ENCODE measurements around the gene KANSL1.

KANSL1 gene

GRCh38 chr17:46000292-46000691 is 192.9 kb downstream of the KANSL1 start:
- no peak for DNase-seq (ENCODE audit: low read depth)

- no peak for DNase-seq (ENCODE audit: low read depth)
Observed at GRCh38 chr17:45999900-46000290, 193.3 kb downstream of the KANSL1 start.

GRCh38 chr17:45998987-45999899 is 194.0 kb downstream of the KANSL1 start, which contains the start of gene STH:
Gene STH, plus strand, starts transcription at chr17:45999250. Its CDS starts 30 bp downstream, at chr17:45999280.
- no peak for DNase-seq (ENCODE audit: low read depth)

GRCh38 chr17:45997624-45998023 is 195.6 kb downstream of the KANSL1 start:
- DNase-seq (ENCODE audit: low read depth), result no peak

GRCh38 chr17:45997166-45997565 is 196.1 kb downstream of the KANSL1 start:
- DNase-seq (ENCODE audit: low read depth), result no peak

GRCh38 chr17:45996282-45996937 is 196.8 kb downstream of the KANSL1 start:
- DNase-seq (ENCODE audit: low read depth), result no peak

GRCh38 chr17:45995627-45996270 is 197.5 kb downstream of the KANSL1 start:
- DNase-seq (ENCODE audit: low read depth), result no peak

GRCh38 chr17:45994987-45995386 is 198.2 kb downstream of the KANSL1 start:
- DNase-seq (ENCODE audit: low read depth), result no peak

GRCh38 chr17:45993962-45994627 is 199.1 kb downstream of the KANSL1 start:
- DNase-seq (ENCODE audit: low read depth), result no peak

GRCh38 chr17:45992904-45993303 is 200.3 kb downstream of the KANSL1 start:
- no peak for DNase-seq (ENCODE audit: low read depth)

- DNase-seq (ENCODE audit: low read depth), result no peak
Observed at GRCh38 chr17:45992175-45992574, 201.1 kb downstream of the KANSL1 start.

GRCh38 chr17:45991341-45991740 is 201.9 kb downstream of the KANSL1 start:
- no peak for DNase-seq (ENCODE audit: low read depth)

- DNase-seq (ENCODE audit: low read depth), result no peak
Observed at GRCh38 chr17:45990886-45991285, 202.3 kb downstream of the KANSL1 start.

GRCh38 chr17:45989759-45990158 is 203.5 kb downstream of the KANSL1 start:
- no peak for DNase-seq (ENCODE audit: low read depth)

GRCh38 chr17:45987706-45988105 is 205.5 kb downstream of the KANSL1 start:
- DNase-seq (ENCODE audit: low read depth), result no peak

- no peak for DNase-seq (ENCODE audit: low read depth)
Observed at GRCh38 chr17:45986056-45986455, 207.2 kb downstream of the KANSL1 start.

GRCh38 chr17:45985447-45985846 is 207.8 kb downstream of the KANSL1 start:
- no peak for DNase-seq (ENCODE audit: low read depth)

GRCh38 chr17:45984368-45984767 is 208.9 kb downstream of the KANSL1 start:
- no peak for DNase-seq (ENCODE audit: low read depth)

GRCh38 chr17:45983614-45984310 is 209.5 kb downstream of the KANSL1 start:
- DNase-seq (ENCODE audit: low read depth), result no peak

- no peak for DNase-seq (ENCODE audit: low read depth)
Observed at GRCh38 chr17:45982791-45983613, 210.2 kb downstream of the KANSL1 start.

- no peak for DNase-seq (ENCODE audit: low read depth)
Observed at GRCh38 chr17:45981306-45981705, 211.9 kb downstream of the KANSL1 start.

Data from fibroblast of gingiva (primary cell).